Kidney epithelial cell (primary cell): Measurements from ENCODE around the gene VAMP2. TPM values are rescaled to one million over a fixed set of nuclear protein-coding genes. Genes with fewer than 3 reads are reported as not detected.
A peak's percentile ranks its signal among the peaks of the same experiment; 100 is the strongest.

Source experiments
- DNase-seq: peaks from one replicate; pipeline ENCODE4 v3.0.0-alpha.2; 2010; ENCODE audit warnings: low read depth
- H3K27me3 ChIP-seq: 2 replicates; pipeline ENCODE4 v1.6.0; 2011; ENCODE audit warnings: low read length; ENCODE audit not compliant: control insufficient read depth, insufficient read depth
- H3K36me3 ChIP-seq: 2 replicates; pipeline ENCODE4 v1.5.1; 2011; ENCODE audit warnings: low read length; ENCODE audit not compliant: control insufficient read depth, insufficient read depth
- H3K4me3 ChIP-seq: 2 replicates; pipeline ENCODE4 v1.5.1; 2011; ENCODE audit warnings: low read depth, mild to moderate bottlenecking, control low read depth, low read length
- total RNA-seq: library from RNA; depleted of rRNA; stranded (reverse); fragments of >200 nt; gene quantifications from 2 replicates; pipeline ENCODE4 v1.2.3, GENCODE V29; 2015
- TF ChIP-seq, protein P1 (sequence below): IDR thresholded peaks from 2 replicates; pipeline ENCODE4 v1.5.1; 2011; ENCODE audit warnings: mild to moderate bottlenecking, moderate library complexity, low read length, control low read depth, inconsistent platforms; ENCODE audit not compliant: insufficient read depth, poor library complexity, severe bottlenecking

VAMP2 gene
- total RNA-seq, 1 donor from 2014 or later = 7.0 TPM

DNA sequence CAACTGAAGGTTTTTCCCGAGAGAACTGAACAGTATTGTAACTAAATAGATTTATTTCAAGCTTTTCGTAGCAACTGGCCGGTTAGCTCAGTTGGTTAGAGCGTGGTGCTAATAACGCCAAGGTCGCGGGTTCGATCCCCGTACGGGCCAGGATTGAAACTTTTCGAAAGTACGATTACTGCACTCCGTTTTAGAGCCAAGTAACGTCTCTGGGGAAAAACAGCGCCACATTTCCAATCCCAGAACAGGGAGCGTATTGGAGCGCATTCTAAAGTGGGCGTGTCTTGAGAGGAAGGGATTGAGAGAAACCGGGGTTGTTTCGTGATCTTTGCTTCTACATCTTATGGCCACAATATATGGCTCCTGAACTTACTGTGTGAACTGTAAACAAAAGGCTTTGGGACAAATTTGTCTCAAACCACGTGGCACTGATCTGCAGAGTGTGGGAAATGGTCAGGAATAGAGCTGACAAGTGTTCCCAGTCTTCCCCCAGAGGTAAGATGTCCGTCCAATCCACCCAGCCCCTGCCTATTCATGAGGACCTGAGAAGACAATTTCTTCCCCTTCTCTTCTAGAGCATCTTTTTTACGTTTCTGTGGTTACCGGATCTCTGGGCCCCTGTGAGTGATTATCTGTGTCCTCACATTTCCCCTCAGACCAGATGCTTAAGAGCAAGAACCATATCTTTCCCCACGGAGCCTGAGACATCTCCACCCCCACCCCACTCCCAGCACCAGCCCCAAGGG is 24.9 kb upstream of the VAMP2 start:
- Histone ChIP-seq H3K36me3 (no peaks in the 10 kb centered on the region), H3K27me3 (no peaks in the 10 kb centered on the region), H3K4me3 (peak overlapping the region; percentile 40)
- DNase-seq = peak; percentile 88
- TF ChIP-seq, protein P1, sequence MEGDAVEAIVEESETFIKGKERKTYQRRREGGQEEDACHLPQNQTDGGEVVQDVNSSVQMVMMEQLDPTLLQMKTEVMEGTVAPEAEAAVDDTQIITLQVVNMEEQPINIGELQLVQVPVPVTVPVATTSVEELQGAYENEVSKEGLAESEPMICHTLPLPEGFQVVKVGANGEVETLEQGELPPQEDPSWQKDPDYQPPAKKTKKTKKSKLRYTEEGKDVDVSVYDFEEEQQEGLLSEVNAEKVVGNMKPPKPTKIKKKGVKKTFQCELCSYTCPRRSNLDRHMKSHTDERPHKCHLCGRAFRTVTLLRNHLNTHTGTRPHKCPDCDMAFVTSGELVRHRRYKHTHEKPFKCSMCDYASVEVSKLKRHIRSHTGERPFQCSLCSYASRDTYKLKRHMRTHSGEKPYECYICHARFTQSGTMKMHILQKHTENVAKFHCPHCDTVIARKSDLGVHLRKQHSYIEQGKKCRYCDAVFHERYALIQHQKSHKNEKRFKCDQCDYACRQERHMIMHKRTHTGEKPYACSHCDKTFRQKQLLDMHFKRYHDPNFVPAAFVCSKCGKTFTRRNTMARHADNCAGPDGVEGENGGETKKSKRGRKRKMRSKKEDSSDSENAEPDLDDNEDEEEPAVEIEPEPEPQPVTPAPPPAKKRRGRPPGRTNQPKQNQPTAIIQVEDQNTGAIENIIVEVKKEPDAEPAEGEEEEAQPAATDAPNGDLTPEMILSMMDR = no peak

DNA sequence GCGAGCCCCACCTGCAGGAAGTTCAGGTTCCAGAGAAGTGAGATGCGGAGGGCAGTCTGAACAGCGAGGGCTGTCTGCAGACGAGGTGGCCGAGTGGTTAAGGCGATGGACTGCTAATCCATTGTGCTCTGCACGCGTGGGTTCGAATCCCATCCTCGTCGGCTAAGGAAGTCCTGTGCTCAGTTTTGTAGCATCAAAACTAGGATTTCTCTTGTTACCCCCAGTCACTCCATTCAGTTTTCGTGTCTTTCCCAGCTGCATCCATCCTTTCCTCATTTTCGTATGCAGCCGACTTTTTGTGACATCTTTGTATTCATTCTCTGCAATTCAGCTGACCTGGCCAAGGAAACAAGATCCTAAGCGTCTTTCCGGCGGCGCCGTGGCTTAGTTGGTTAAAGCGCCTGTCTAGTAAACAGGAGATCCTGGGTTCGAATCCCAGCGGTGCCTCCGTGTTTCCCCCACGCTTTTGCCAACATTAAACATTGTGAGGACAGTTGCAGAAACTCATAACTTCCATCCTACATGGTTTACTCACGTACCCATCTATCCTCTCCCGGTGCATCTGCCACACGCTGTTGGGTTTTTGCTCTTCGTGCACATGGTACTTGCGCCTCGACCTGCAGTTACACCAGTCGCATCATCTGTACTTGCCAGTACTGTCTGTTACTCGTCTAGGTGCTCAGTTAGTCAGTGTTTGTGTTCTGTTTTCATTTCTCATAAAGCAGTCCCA is 24.2 kb upstream of the VAMP2 start:
- TF ChIP-seq, protein P1 = peak; percentile 50
- peak; percentile 72 for DNase-seq
- Histone ChIP-seq H3K36me3 (no peaks in the 10 kb centered on the region), H3K4me3 (peak overlapping the region; percentile 78), H3K27me3 (no peaks in the 10 kb centered on the region)

DNA sequence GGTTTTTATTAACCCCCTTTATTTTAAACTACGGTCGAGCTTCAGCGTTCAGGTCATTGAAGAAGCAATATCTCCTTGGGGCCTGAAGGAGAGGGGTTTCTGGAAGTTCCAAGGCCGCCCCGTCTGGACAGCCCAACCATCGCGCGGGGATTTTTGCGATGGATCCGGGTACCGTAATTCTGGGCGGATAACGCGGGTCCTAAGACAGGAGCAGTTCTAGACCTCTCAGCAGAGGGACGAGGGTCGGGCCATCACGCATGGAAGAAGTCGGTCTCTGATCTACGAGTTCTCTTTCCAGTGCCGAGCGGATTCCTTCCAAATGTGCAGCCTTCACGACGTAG is 23.7 kb upstream of the VAMP2 start:
- Histone ChIP-seq H3K36me3 (no peaks in the 10 kb centered on the region), H3K4me3 (peak overlapping the region; percentile 78), H3K27me3 (no peaks in the 10 kb centered on the region)
- DNase-seq = no peak
- TF ChIP-seq, protein P1 = no peak

DNA sequence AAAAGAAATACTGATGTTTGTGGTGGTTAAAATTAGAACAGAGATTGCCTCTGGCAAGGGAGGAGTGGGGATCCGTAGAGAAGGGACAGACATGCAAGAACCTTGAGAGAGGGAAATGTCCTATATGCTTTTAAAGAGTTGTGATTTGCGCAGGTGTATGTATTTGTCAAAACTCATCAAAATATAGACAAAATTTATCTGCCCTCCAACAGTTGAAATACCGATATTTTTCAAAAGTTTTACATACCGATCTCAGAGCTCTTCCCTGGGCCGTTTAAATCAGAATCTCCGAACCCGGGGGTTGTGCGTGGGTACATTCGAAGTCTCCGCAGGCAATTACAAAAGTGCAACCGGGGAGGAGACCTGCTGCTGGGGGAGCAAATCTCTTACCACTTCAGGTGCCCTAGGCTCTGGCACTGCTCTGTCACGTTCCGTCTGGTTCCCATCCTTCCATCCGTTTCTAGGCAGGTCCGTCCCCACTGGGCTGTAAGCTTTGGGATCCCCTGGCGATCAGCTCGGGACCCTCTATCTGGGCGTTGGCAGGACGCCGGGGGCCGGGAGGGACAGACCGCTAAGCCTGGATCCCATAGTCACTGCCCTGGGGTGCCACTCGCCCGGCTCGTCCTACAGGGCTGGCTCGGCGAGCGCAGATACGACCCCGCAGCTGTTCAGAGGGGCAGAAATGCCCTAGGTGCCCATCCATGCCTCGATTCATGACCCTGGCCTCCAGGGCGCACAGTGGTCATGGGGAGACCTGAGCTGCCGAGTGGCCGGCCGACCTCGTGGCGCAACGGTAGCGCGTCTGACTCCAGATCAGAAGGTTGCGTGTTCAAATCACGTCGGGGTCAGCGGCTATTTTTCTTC is 23.1 kb upstream of the VAMP2 start:
- Histone ChIP-seq H3K4me3 (peak overlapping the region; percentile 78), H3K36me3 (no peaks in the 10 kb centered on the region), H3K27me3 (no peaks in the 10 kb centered on the region)
- no peak for DNase-seq
- TF ChIP-seq, protein P1 = no peak

DNA sequence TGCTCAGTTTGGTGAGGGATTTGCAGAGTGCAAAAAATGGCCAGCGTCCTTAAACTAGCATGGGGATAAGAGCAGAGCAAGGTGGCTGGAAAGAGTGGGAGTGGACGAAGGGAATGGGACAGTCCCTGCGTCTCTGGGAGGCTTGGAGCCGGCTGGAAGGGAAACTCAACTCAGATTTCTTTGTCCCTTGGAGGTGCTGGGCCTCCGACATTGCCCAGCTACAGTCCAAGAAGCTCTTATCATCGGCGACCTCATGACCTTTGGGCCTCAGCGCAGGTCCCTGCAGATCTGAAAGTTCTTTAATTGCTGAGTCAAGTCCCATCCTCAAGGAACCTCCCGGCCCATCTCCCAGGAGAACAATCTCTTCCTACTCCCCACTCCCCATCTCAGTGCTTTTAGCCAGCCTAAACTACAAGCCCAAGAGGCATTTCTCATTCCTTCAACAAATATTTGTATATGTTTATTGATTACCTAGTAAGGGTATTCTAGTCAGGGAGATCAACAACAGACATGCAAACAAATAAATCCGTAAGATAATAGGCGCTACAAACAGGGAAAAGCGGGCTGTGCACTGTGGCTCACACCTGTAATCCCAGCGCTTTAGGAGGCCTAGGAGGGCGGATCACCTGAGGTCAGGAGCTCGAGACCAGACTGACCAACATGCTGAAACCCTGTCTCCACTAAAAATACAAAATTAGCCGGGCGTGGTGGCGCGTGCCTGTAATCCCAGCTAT is 14.4 kb upstream of the VAMP2 start:
- no peak for DNase-seq
- no peaks in the 10 kb centered on the region for H3K27me3 ChIP-seq
- TF ChIP-seq, protein P1 = no peak
- no peaks in the 10 kb centered on the region for H3K36me3 ChIP-seq
- H3K4me3 ChIP-seq = peak overlapping the region; percentile 69
